IPS DF 19.7 (cell line): ENCODE results near the gene CLNK.
A peak's percentile ranks its signal among the peaks of the same experiment; 100 is the strongest.
"Not testable (repeated sequence)": the region's sequence is repeated elsewhere in the genome, so short reads cannot be mapped to it uniquely, and the experiment has no call there.

Experiments
- DNase-seq: peaks from one replicate; pipeline ENCODE4 v3.0.0-alpha.2; 2013; ENCODE audit warnings: low read depth, low spot score

The CLNK gene

DNA sequence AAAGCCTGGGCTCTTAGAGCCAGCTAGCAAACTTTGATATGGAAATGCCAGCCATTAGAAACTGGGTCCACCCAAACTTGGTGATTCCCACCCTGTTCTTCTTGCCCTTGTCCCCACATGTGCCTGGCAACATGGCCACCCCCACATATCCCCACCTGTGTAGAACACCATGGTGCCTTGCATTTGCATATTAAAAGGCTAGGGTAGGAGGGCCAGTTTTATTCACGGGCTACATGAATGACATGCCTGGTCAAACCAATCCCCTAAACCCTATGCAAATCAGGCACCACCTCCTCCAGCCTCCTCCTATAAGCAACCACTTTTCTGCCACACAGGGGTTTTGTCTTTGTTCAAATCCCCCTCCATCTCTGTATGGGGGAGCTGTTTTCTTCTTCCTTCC lies 104.9 kb downstream of the CLNK start:
- peak; percentile 50 for DNase-seq

DNA sequence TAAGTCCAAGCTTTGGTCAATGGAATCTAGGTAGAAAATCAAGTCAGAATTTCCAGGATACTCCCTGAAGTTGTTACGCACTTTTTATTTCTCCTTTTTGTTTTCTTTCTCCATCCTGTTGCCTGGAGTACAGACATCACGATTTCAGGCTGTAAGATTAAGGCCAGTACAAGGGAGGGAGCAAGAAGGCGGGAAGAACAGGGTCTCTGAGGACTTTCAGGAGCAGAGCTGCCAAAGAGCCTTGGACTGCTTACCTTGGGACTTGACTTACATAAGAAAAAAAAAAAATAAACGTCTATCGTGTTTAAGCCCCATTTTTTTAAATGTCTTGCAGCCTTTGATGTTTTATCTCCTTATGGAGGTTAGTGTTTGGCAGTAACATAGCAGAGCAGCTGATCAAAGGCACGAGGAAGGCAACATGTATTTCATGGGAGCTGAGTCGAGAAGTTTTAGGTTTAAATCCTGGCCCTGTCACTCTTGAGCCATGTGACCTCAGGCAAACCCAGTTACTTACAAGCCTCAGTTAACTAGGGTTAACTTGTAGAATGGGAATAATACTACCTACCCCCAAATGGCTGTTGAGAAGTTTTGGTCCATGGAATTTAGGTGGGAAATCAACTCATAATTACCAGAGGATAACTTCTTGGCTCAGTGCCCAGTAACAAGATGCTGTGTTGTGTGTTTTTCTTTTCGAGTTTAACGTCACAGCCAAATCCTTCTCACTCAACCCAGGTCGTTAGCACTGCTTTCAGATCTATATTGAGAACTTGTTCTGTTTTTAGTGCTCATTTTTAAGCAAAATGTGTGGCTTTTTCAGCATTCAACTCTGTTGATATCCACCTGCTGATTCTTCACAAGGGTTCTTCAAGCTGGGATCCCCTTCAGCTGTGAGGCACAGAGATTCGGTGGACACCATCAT lies 106.8 kb downstream of the CLNK start:
- DNase-seq, result no peak

DNA sequence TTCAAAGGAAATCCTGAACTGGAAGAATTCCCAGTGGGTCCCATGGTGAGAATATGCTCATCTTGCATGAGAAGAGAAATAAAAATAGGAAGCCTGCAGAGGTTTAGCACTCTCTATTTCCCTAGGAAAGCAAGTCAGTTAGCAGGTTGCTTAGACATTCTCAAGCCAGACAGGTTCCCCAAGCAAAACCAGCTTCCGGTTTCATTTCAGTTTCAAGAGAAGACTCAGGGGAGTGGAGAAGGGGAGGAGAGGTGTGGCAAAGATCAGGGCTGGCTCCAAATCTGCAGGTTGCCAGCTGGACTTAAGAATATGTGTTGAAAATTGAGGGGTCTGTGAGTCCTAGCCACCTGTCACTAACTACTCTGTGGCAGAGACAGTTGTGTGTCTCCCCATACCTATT lies 107.5 kb downstream of the CLNK start:
- no peak for DNase-seq

DNA sequence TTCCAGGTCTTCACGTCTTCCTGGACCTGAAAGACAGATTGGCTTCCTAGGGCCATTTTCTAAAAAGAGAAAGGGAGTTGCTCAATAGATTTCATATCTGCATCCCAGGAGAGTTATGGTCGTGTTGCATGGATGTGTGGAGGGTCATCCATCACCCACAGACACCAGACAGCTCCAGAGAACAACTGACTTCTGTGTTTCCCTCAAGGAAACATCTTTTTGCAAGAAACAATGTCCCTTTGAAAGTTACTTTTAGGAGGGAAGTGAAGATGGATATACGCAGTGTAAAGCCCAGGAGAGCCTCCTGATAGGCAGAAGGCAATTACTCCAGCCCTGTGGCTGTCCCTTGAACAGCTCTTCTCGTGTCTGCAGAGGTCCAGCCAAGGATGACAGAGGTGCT lies 108.3 kb downstream of the CLNK start:
- no peak for DNase-seq

DNA sequence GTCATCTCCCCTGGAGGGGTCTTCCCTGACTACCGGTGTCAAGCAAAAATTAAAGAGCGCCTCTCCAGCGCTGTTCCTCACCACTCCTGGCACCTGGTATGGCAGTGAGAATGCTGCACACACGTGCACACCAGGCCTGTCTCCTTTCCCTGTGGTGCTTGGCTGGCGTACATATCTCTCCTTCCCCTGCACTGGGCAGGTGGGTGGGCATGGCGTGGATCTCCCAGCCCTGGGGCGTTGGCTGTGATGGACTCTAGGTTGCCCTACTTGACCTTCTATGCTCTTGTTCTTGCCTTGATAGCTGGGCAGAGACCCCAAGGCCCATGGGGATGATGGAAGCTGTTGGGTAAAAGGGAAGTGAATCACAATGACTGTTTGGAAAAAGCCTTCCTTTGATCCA lies 109.2 kb downstream of the CLNK start:
- no peak for DNase-seq

DNA sequence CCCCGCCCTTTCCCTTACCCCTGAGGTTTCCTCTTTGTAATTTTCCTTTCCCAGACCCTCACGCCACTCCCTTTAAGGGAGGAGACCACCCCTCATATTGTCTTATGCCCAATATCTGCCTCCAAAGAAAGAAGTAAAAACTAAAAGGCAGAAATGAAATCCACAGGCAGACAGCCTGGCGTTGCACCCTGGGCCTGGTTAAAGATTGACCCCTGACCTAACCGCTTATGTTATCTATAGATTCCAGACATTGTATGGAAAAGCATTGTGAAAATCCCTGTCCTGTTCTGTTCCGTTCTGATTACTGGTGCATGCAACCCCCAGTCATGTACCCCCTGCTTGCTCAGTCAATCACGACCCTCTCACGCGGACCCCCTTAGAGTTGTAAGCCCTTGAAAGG lies 110.0 kb downstream of the CLNK start:
- not testable (repeated sequence) for DNase-seq

DNA sequence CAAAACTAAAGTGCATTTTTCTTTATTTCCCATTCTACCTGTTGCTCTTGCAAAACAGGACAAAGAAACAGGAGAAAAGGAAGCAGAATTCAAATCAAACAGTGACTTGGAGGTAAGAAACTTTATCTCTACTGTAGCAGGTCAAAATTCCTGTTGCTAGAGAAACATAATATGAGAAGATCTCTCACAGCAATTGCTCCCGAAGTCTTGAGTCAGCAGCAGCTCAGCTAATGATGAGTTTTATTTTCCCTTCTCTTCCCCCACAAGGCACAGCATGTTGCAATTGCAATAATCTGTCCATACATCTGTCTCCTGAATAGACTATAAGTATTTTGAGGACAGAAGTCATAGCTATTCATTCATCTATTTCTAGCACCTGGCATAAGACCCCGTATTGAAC lies 112.7 kb downstream of the CLNK start:
- no peak for DNase-seq

DNA sequence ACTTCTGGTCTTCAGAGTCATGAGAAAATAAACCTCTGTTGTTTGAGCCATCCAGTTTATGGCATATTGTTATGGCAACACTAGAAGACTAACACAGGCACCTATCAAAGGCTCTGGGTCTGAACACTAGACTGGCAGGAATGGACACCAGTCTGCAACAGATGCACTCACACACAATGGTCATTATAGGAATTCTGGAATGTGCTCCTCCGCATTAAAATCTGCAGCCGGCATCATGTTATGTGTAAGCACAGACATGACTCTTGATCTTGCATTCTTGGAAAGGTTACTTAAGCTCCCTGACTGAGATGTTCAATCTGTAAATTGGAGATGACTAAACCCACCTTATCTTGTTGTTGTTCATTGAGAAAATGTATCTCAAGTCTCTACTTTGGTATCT lies 115.1 kb downstream of the CLNK start:
- DNase-seq, result no peak

DNA sequence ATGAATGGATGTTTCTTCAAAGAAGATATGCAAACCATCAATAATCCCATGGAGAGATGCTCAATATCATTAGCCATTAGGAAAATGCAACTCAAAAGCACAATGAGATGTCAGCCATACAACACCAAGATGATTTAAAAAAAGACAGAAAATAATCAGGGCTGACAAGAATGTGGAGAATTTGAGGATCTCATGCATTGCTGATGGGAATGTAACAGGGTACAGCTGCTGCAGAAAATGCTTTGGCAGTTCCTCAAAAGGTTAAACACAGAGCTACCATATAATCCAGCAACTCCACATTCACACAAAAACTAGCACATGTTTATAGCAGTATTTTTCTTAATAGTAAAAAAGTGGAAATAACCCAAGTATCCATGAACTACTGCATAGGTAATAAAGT lies 116.8 kb downstream of the CLNK start:
- DNase-seq, result no peak

DNA sequence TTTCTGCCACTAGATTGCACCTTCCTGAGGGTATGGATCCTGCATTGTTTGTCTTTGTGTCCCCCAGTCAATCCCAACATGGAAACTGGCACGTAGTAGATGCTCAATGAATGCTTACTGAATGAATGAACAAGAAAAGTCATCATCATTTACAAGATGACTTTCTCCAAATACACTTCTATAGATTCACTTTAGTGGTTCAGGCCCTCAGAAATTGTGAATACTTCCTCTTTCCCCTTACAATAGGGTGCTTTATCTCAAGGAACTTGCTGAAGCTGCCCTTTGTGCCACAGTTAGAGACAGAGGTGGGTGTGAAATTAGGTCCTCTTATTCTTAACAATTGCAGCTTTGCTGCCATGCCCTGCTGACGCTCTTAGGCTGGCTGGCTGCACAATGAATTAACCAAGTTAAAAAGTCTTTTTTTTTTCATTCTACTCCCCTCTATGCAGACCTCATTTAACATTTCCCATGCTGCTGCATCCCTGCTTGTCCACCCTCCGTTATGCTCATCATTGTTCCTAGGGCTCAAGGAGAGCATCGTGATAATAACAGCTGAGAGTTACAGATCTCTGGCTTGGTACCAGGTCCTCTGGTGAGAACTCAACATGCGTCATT lies 119.3 kb downstream of the CLNK start:
- DNase-seq, result no peak

DNA sequence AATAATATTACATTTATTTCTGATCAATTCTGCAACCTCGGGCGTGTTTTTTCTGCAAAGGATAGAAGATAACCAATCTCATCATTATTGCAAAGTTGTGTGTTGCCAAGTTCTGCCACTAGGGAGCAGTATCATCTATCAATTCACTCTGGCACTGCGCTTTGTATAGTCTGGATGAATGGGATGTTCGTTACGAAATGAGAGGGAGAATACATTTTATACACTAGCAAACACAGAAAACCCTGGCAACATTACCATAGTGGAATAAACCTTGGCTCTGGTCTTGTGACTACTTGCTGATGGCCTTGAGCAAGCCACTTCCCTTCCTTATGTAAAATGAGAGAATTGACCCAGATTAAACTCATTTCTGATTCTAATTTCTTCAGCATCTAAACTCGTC lies 129.9 kb downstream of the CLNK start:
- peak; percentile 9 for DNase-seq

DNA sequence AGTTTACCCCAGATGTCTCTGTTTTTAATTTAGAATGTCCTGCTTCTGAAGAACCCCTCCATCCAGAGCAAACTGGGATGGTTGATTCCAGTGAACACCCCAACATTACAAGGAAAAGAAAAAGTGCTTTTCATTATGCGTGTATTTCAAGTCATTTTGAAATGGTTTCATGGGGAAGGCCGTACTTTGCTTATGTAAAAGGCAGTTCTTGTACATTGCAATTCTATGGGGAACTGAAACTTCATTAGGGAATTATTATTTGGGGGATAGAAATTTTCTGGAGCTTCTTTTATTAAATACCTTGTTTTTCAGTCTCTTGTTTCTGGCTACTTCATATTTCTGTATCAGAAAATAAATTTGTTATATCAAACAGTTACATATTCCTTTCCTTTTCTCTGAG lies 130.4 kb downstream of the CLNK start:
- no peak for DNase-seq

DNA sequence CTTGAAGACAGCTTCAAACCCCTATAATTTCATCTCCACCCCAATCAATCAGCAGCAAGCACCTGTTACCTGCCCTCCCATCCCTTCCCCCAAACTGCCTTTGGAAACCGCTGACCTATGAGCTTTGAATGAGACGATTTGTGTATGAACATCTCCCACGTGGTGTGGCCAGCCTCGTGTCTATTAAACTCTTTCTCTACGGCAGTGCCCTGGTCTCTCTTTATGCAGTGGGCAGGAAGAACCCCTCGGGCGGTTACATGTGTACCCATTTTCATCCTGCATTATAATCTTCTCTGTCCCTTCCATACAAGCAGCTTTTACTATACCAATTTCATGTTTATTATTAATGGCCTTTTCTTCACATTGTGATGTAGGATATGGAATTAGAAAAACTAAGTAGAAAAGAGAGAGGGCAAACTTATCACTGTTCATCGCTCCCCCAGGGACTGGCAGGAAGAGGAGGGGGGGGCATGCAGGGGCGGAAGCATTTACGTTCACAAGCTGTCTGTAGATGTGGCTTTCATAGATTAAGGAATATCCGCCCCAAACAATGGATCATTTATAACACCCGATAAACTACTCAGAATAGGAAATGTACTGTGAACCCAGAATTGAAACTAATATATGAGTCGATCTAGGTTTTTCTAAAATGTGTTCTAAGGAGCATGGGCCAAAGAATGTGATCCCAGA lies 131.8 kb downstream of the CLNK start:
- DNase-seq, result no peak

DNA sequence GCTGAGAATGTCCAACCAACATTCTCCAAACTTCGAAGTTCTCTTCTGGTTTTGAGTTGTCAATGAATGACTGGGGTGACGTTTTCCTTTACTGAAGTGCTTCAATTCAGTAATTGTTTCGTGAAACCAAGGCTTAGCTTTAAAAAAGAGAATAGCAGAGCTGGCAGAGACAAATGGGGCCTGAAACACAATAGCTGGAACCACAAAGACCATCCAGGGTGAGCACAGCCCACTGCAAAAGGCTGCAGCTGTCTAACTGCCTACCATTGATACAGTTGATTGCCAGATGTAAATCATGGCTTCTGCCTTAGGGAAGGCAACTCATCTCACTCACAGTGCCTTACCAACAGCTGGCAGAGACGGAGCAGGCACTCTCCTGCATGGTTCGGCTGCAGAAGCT lies 148.7 kb downstream of the CLNK start:
- DNase-seq, result no peak

DNA sequence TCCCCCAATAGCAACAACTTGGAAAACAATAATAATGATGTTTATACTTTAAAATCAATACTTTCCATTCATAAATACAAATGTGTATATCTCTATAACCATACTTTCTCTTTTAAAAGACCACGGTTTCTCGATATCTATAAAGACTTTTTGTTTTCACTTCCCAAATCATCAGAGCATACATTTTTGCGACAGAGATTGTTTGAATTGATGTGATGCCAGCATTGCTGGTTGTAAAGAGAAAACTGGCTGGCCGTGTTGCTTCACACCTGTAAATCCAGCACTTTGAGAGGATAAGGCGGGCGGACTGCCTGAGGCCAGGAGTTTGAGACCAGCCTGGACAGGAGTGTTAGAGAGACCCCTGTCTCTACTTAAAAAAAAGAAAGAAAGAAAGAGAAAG lies 149.7 kb downstream of the CLNK start:
- no peak for DNase-seq

DNA sequence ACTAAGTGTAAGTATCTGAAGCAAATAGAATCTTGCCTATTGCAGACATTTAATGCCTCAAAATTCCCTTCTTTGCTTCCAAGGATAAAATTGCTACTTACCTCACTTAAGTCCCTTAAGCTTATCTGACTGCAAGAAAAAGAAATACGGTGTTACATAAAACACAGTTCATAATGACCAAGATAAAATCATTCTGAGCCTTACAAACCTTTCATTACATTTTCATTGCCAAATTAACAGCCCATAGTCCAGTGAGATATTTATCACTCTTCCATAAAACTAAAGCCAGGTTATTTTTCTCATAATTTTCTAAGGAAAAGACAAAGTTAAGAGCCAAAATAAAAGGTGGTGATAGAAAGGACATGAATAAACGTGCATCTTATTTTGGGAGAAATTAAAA lies 152.4 kb downstream of the CLNK start:
- no peak for DNase-seq

DNA sequence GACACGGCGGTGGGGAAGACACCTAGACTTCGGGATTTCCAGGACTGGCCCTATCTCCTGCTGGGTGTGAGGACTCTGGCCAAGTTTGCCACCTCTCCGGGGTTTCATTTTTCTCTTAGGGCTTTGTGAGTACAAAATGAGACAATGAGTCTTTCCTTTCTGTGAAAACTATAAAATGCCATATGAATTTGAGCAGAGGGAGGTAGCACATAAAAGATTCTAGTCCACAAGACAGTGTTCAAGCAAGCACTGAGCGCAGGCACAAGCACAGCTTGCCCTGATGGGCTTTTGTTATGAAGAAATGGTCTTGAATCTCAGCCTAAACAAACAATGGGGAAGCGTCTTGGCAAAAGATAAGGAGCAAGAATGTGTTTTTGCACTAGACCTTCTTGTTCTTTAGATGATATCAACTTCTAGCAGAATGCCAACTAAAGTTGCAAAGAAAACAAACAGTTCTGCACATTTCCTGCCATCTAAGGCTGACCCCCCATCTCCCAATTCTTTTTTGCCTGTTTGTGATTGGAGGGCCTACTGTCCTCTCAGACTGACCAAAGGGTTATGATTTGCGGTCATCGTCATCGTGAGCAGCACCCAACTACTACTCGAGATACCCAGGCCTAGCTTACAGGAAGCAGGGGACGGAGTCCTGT lies 154.3 kb downstream of the CLNK start:
- DNase-seq, result no peak

DNA sequence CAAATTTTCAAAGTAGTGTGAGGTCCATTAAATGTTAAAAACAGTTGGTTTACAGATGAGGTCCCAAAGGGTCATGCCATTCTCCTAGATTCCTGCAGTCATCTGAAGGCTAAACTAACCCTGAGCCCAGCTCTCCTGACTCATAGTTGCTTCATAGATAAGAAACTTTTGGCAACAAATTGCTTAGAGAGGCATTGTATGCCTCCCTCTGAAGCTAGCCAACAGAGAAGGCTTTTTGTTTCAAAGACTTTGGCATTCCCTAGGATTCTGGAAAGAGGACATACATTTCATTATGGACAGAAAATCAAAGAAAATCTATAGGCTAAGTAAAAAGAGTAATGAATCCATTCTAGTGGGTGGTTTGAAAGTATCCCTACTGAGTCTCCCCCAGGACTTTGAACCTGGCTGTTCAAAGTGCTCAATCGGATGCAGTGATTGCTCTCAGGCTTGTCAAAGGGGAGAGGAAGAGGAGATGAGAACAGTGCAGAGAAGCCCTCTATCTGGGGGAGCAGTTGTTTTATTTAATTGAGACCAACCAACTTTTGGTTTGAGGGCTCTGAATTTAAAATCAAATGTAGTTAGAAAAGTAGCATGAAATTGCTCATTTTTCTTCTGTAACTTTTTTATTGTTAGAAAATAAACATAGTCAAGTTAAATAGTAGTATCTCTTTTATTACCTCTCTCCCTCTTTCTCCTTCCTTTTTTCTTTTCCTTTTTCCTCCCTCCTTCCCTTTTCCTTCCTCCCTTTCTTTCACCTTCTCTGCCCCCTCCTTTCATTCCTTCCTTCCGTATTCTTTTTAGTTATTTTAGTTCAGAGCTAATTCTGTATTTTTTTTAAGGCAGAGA lies 155.1 kb downstream of the CLNK start:
- no peak for DNase-seq

DNA sequence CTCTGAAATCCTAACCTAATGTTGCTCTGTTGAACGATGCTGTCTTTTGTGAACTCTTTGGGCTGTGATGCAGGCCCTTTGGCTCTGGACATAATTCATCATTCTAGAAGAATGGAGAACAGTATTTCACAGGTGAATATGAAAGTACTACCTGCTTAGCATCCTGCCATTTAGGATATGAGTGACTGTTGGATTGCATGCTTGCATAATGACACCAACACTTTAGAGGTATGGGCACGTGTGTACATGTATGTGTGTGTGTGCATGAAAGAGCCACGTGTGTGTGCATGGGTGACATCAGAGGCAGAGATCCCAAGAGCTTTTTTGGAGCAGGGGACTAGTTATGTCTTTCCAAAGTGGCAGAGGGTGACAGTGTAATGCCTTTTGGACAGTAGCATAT lies 157.1 kb downstream of the CLNK start:
- DNase-seq, result no peak

DNA sequence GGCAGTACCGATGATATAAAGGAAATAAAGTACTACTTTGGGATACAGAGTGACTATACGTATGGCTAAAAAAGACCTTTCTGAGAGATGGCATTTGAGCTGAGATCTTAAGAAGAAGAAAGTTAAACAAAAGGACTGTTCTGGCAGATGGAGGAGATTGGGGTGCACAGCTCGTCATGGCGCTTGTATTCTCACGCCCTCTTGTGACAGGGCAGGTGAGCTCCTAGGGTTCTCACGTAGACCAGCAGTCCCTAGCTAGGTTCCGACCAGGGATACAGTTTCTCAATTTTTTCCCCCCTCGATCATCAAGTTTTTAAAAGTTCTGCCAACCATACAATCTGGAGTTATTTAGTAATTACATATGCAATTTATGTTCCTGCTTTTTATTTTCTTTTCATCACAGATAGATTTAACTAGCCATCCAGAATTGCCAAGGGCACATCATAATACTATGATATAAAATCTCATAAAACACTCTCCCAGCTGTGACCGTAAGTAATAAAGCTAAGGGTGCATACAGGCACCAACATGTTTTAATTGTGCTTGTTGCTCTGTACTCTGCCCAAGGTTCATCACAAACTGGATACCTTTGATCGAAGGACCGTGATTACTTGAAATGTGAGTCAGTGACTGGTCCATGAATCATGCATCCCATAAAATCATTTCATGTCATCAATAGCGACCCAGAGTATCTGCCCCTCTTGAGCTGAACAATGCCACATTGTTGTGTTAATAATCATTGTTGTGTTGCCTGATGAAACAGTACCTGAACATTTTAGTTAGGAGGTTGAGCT lies 157.9 kb downstream of the CLNK start:
- no peak for DNase-seq
